ENCODE results near the gene NPC1.

DNA sequence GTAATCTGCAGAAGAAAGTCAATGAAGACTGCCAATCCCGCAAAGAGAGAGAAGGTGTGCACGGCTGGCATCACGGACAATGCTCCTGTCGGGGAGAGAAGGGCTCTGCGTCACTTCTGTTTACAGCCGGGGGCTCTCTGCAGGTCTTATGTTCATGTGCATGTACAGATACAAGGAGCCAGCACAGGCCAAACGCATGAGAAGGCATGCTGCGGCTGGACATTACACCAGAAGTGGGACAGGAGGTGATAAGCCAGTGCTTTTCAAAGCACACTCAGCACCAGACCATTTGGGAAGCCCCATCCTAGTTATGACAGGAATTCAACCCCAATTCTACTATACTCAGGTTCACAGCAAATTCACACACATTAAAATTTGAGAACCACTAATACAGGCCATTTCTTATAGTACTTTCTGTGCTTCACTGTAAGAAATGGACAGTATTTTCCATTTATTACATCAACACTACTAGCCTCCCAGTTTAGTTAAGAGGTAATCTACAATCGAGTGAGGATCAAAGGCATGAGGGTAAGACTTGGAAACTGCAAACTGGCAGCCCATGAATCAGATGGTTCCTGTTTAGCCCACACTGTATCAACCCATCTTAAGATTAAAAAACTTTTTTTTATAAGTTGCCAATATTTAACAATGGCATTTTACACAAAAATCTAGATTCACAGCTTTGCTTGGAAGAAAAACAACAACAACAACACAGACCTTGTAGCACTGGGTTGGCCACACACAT is 44.8 kb downstream of the NPC1 start:
- TF ChIP-seq, protein P1, sequence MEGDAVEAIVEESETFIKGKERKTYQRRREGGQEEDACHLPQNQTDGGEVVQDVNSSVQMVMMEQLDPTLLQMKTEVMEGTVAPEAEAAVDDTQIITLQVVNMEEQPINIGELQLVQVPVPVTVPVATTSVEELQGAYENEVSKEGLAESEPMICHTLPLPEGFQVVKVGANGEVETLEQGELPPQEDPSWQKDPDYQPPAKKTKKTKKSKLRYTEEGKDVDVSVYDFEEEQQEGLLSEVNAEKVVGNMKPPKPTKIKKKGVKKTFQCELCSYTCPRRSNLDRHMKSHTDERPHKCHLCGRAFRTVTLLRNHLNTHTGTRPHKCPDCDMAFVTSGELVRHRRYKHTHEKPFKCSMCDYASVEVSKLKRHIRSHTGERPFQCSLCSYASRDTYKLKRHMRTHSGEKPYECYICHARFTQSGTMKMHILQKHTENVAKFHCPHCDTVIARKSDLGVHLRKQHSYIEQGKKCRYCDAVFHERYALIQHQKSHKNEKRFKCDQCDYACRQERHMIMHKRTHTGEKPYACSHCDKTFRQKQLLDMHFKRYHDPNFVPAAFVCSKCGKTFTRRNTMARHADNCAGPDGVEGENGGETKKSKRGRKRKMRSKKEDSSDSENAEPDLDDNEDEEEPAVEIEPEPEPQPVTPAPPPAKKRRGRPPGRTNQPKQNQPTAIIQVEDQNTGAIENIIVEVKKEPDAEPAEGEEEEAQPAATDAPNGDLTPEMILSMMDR (IDR thresholded peaks at IDR 0.05) = no peak
- no peak for TF ChIP-seq POLR2A (IDR thresholded peaks at IDR 0.05)

Data from esophagus squamous epithelium (tissue), 4 donors.